OCI-LY7 (cell line): ENCODE data around the gene TBC1D5.

ENCODE experiments used
- CTCF ChIP-seq: fragments of 200-600 bp; sonication (generic); conservative IDR thresholded peaks from 2 replicates; pipeline ENCODE4 v1.5.1; 2014; ENCODE audit warnings: mild to moderate bottlenecking, antibody characterized with exemption, low read length, moderate library complexity, mixed read lengths
- EZH2phosphoT487 ChIP-seq: fragments of 200-600 bp; sonication (generic); IDR thresholded peaks from 2 replicates; pipeline ENCODE4 v1.6.1; 2018; ENCODE audit warnings: low read depth, borderline replicate concordance, mild to moderate bottlenecking, mixed run types, antibody characterized with exemption, low read length, moderate library complexity, mixed read lengths

GRCh38 chr3:17626395-17626794 is 116.0 kb downstream of the TBC1D5 start:
- TF ChIP-seq CTCF, result no peak
- TF ChIP-seq EZH2phosphoT487, result no peak
